Measurements from ENCODE around the gene PIP5K1B. TPM values are rescaled to one million over a fixed set of nuclear protein-coding genes. Genes with fewer than 3 reads are reported as not detected.

Gene PIP5K1B
- total RNA-seq, 2 donors from 2014 or later, result 3.9 to 7.1 TPM

GRCh38 chr9:68749135-68749534 lies 44.1 kb downstream of the PIP5K1B start:
- Histone ChIP-seq H3K36me3 (no peaks in the 10 kb centered on the region), H3K27me3 (replicated peaks; ENCODE audit: insufficient read depth) (no peaks in the 10 kb centered on the region), H3K9me3 (no peaks in the 10 kb centered on the region), H3K27ac (no peak overlapping the region), H3K4me3 (no peak overlapping the region), H3K4me1 (ENCODE audit: control insufficient read depth in 1 of 2, low read depth in 2 of 2) (peaks cover 0 to 4% of the 10 kb centered on the region in 2 donors)
- no peak for TF ChIP-seq CTCF (IDR thresholded peaks at IDR 0.05)
- ATAC-seq (ENCODE audit: insufficient number of reproducible peaks, low FRiP score, low read depth), result no peak
- no peak for DNase-seq (ENCODE audit: low spot score)

GRCh38 chr9:68749579-68750159 lies 44.6 kb downstream of the PIP5K1B start:
- no peaks in the 10 kb centered on the region for H3K9me3 ChIP-seq
- no peak overlapping the region for H3K27ac ChIP-seq
- TF ChIP-seq CTCF (IDR thresholded peaks at IDR 0.05), result no peak
- DNase-seq (ENCODE audit: low spot score) (no peak), ATAC-seq (ENCODE audit: insufficient number of reproducible peaks, low FRiP score, low read depth) (no peak)
- H3K4me3 ChIP-seq, result no peak overlapping the region
- H3K36me3 ChIP-seq, result no peaks in the 10 kb centered on the region
- H3K27me3 ChIP-seq (replicated peaks; ENCODE audit: insufficient read depth), result no peaks in the 10 kb centered on the region
- peaks cover 0 to 4% of the 10 kb centered on the region in 2 donors for H3K4me1 ChIP-seq (ENCODE audit: control insufficient read depth in 1 of 2, low read depth in 2 of 2)

- peaks cover 0 to 6% of the 10 kb centered on the region in 2 donors for H3K4me1 ChIP-seq (ENCODE audit: control insufficient read depth in 1 of 2, low read depth in 2 of 2)
- H3K27ac ChIP-seq, result no peak overlapping the region
- ATAC-seq (ENCODE audit: insufficient number of reproducible peaks, low FRiP score, low read depth), result no peak
- no peak overlapping the region for H3K4me3 ChIP-seq
- no peak for TF ChIP-seq CTCF (IDR thresholded peaks at IDR 0.05)
- no peaks in the 10 kb centered on the region for H3K36me3 ChIP-seq
- H3K9me3 ChIP-seq, result no peaks in the 10 kb centered on the region
- no peaks in the 10 kb centered on the region for H3K27me3 ChIP-seq (replicated peaks; ENCODE audit: insufficient read depth)
- DNase-seq (ENCODE audit: low spot score), result no peak
Observed at GRCh38 chr9:68750255-68750654, 45.2 kb downstream of the PIP5K1B start.

GRCh38 chr9:68750786-68751185 lies 45.7 kb downstream of the PIP5K1B start:
- no peak for TF ChIP-seq CTCF (IDR thresholded peaks at IDR 0.05)
- H3K4me3 ChIP-seq, result no peak overlapping the region
- H3K9me3 ChIP-seq, result no peaks in the 10 kb centered on the region

GRCh38 chr9:68751556-68751955 lies 46.5 kb downstream of the PIP5K1B start:
- no peak overlapping the region for H3K4me3 ChIP-seq
- H3K27me3 ChIP-seq (replicated peaks; ENCODE audit: insufficient read depth), result no peaks in the 10 kb centered on the region
- peaks cover 0 to 15% of the 10 kb centered on the region in 2 donors for H3K4me1 ChIP-seq (ENCODE audit: control insufficient read depth in 1 of 2, low read depth in 2 of 2)
- no peak for ATAC-seq (ENCODE audit: insufficient number of reproducible peaks, low FRiP score, low read depth)
- H3K27ac ChIP-seq, result no peak overlapping the region
- TF ChIP-seq CTCF (IDR thresholded peaks at IDR 0.05), result no peak
- H3K36me3 ChIP-seq, result no peaks in the 10 kb centered on the region
- no peaks in the 10 kb centered on the region for H3K9me3 ChIP-seq
- DNase-seq (ENCODE audit: low spot score), result no peak

More at GRCh38 chr9:68750786-68751185, 45.7 kb downstream of the PIP5K1B start:
- Histone ChIP-seq H3K4me1 (ENCODE audit: control insufficient read depth in 1 of 2, low read depth in 2 of 2) (peaks cover 0 to 11% of the 10 kb centered on the region in 2 donors), H3K27ac (no peak overlapping the region), H3K36me3 (no peaks in the 10 kb centered on the region), H3K27me3 (replicated peaks; ENCODE audit: insufficient read depth) (no peaks in the 10 kb centered on the region)
- no peak for ATAC-seq (ENCODE audit: insufficient number of reproducible peaks, low FRiP score, low read depth)
- DNase-seq (ENCODE audit: low spot score), result no peak
